H1 (cell line): Measurements from ENCODE around the gene NRSN2.

ENCODE experiments used
- CEBPB ChIP-seq: IDR thresholded peaks from 2 replicates; pipeline ENCODE4 v1.6.1; 2012; ENCODE audit warnings: low read depth, low read length
- CTCF ChIP-seq, 3 experiments: IDR thresholded peaks; 1 replicate in 2 of 3; 2 replicates in 1 of 3; pipeline versions ENCODE4 v1.5.1 to v1.6.1; 2011; ENCODE audit warnings: low read length in 3 of 3, mild to moderate bottlenecking in 3 of 3, inconsistent platforms in 2 of 3, low read depth in 1 of 3, moderate library complexity in 1 of 3; ENCODE audit not compliant: insufficient read depth in 1 of 3; ENCODE audit errors: control extremely low read depth in 1 of 3
- EZH2 ChIP-seq: fragments of 200-600 bp; sonication (generic); IDR thresholded peaks from 2 replicates; pipeline ENCODE4 v1.7.1; 2012; ENCODE audit warnings: low read depth, mild to moderate bottlenecking, moderate library complexity, low read length, inconsistent platforms; ENCODE audit not compliant: severe bottlenecking
- KDM1A ChIP-seq: fragments of 200-600, 300-600 bp; sonication (generic); IDR thresholded peaks from 2 replicates; pipeline ENCODE4 v1.7.1; 2016; ENCODE audit warnings: mild to moderate bottlenecking, low read length, borderline replicate concordance
- NANOG ChIP-seq: IDR thresholded peaks from 2 replicates; pipeline ENCODE4 v1.6.1; 2011; ENCODE audit warnings: low read length, low read depth, mild to moderate bottlenecking, inconsistent platforms; ENCODE audit not compliant: insufficient read depth, poor library complexity, severe bottlenecking
- POLR2A ChIP-seq, 2 experiments: IDR thresholded peaks; 1 replicate in 1 of 2; 2 replicates in 1 of 2; pipeline ENCODE4 v1.6.1; 2011; ENCODE audit warnings: low read depth in 2 of 2, low read length in 2 of 2, mild to moderate bottlenecking in 2 of 2; ENCODE audit errors: control extremely low read depth in 1 of 2
- RFX5 ChIP-seq: IDR thresholded peaks from 2 replicates; pipeline ENCODE4 v1.6.1; 2011; ENCODE audit warnings: low read depth, low read length, improper control_type of control experiment, borderline replicate concordance
- RXRA ChIP-seq: IDR thresholded peaks from 2 replicates; pipeline ENCODE4 v1.6.1; 2011; ENCODE audit warnings: low read depth, mild to moderate bottlenecking, low read length, moderate library complexity; ENCODE audit not compliant: insufficient read depth
- TCF12 ChIP-seq: IDR thresholded peaks from 2 replicates; pipeline ENCODE4 v1.6.1; 2011; ENCODE audit warnings: low read depth, mild to moderate bottlenecking, low read length

- TF ChIP-seq EZH2 (no peak), CTCF (IDR thresholded peaks at IDR 0.05; ENCODE audit: control extremely low read depth in 1 of 3, insufficient read depth in 1 of 3, low read depth in 1 of 3, low read length in 3 of 3) (no peak), KDM1A (no peak), TCF12 (no peak), CEBPB (no peak), NANOG (no peak), POLR2A (IDR thresholded peaks at IDR 0.05; ENCODE audit: control extremely low read depth in 1 of 2, low read depth in 2 of 2, low read length in 2 of 2) (no peak), RFX5 (no peak), RXRA (no peak)
Measured at GRCh38 chr20:370151-370600, 23.3 kb downstream of the NRSN2 start.
